GM23248 (cell line): Measurements from ENCODE around the gene AEBP1. TPM values are rescaled to one million over a fixed set of nuclear protein-coding genes. Genes with fewer than 3 reads are reported as not detected.

Experiments used
- DNase-seq: peaks from one replicate; pipeline ENCODE4 v3.0.0-alpha.2; 2015
- H2AFZ ChIP-seq: fragments of 200-600 bp; sonication (generic); 2 replicates; pipeline ENCODE4 v1.6.1; 2016; ENCODE audit warnings: antibody characterized with exemption
- H3F3A ChIP-seq: fragments of 200-600 bp; sonication (generic); 2 replicates; pipeline ENCODE4 v1.6.1; 2016; ENCODE audit warnings: mild to moderate bottlenecking, antibody characterized with exemption, mixed run types; ENCODE audit not compliant: insufficient read depth
- H3K27ac ChIP-seq: fragments of 200-600 bp; sonication (generic); 2 replicates; pipeline ENCODE4 v1.5.1; 2016; ENCODE audit warnings: mild to moderate bottlenecking
- H3K27me3 ChIP-seq: fragments of 200-600 bp; sonication (generic); replicated peaks from 2 replicates; pipeline ENCODE4 v1.6.1; 2016; ENCODE audit warnings: mild to moderate bottlenecking; ENCODE audit not compliant: insufficient read depth
- H3K36me3 ChIP-seq: fragments of 200-600 bp; sonication (generic); 2 replicates; pipeline ENCODE4 v1.6.1; 2016; ENCODE audit warnings: low read depth, mild to moderate bottlenecking
- H3K4me1 ChIP-seq: fragments of 200-600 bp; sonication (generic); 2 replicates; pipeline ENCODE4 v1.6.1; 2016; ENCODE audit warnings: mild to moderate bottlenecking; ENCODE audit not compliant: insufficient read depth
- H3K4me2 ChIP-seq: fragments of 200-600 bp; sonication (generic); one replicate; pipeline ENCODE4 v1.6.1; 2016; ENCODE audit warnings: mild to moderate bottlenecking; ENCODE audit not compliant: unreplicated experiment
- H3K4me3 ChIP-seq: fragments of 200-600 bp; sonication (generic); 2 replicates; pipeline ENCODE4 v1.5.1; 2016; ENCODE audit warnings: mild to moderate bottlenecking
- H3K79me2 ChIP-seq: fragments of 200-600 bp; sonication (generic); 2 replicates; pipeline ENCODE4 v1.6.1; 2016; ENCODE audit warnings: mild to moderate bottlenecking; ENCODE audit not compliant: insufficient read depth
- H3K9ac ChIP-seq: fragments of 200-600 bp; sonication (generic); 2 replicates; pipeline ENCODE4 v1.6.1; 2016; ENCODE audit warnings: mild to moderate bottlenecking
- H3K9me2 ChIP-seq: fragments of 200-600 bp; sonication (generic); 2 replicates; pipeline ENCODE4 v1.6.1; 2016; ENCODE audit warnings: mixed run types, mild to moderate bottlenecking, moderate library complexity; ENCODE audit not compliant: insufficient read depth
- H3K9me3 ChIP-seq: fragments of 200-600 bp; sonication (generic); one replicate; pipeline ENCODE4 v1.6.1; 2017; ENCODE audit warnings: low read depth
- H4K20me1 ChIP-seq: fragments of 200-600 bp; sonication (generic); 2 replicates; pipeline ENCODE4 v1.6.0; 2016; ENCODE audit not compliant: insufficient read depth
- EZH2 ChIP-seq: fragments of 200-600 bp; sonication (generic); IDR thresholded peaks from 2 replicates; pipeline ENCODE4 v1.6.1; 2018; ENCODE audit warnings: antibody characterized with exemption, mild to moderate bottlenecking; ENCODE audit not compliant: insufficient read depth, poor library complexity, severe bottlenecking
- EZH2phosphoT487 ChIP-seq: fragments of 200-600 bp; sonication (generic); IDR thresholded peaks from 2 replicates; pipeline ENCODE4 v1.6.1; 2018; ENCODE audit warnings: antibody characterized with exemption, moderate library complexity, mild to moderate bottlenecking, low read depth; ENCODE audit not compliant: insufficient read depth
- WGBS, 2 experiments: methylation state at CpG; one replicate each; pipeline ENCODE4 v1.1.6; 2015 to 2017; ENCODE audit warnings: low lambda C conversion rate in 2 of 2, low coverage in 1 of 2; ENCODE audit errors: missing lambda C conversion rate in 2 of 2; 5-methylcytosine and 5-hydroxymethylcytosine counted together
- in situ Hi-C: fragments of 300-500 bp; cut with MboI; formaldehyde crosslinking; loops from 2 replicates; pipeline ENCODE4 v1.15.0; 2020
- polyA plus RNA-seq: library from polyadenylated mRNA; unstranded; fragments of >200 nt; fragmentation: Nextera tagmentation; extraction: Ambion mirVana; gene quantifications from 2 replicates; pipeline ENCODE4 v1.2.1, GENCODE V29; 2016
- total RNA-seq: library from RNA; depleted of rRNA; stranded (reverse); fragments of >200 nt; shearing (Covaris generic); gene quantifications from 2 replicates; pipeline ENCODE4 v1.2.3, GENCODE V29; 2014

Gene AEBP1
- total and polyA plus RNA-seq, 2 experiments from 2014 or later = 46.6 to 53.0 TPM

DNA sequence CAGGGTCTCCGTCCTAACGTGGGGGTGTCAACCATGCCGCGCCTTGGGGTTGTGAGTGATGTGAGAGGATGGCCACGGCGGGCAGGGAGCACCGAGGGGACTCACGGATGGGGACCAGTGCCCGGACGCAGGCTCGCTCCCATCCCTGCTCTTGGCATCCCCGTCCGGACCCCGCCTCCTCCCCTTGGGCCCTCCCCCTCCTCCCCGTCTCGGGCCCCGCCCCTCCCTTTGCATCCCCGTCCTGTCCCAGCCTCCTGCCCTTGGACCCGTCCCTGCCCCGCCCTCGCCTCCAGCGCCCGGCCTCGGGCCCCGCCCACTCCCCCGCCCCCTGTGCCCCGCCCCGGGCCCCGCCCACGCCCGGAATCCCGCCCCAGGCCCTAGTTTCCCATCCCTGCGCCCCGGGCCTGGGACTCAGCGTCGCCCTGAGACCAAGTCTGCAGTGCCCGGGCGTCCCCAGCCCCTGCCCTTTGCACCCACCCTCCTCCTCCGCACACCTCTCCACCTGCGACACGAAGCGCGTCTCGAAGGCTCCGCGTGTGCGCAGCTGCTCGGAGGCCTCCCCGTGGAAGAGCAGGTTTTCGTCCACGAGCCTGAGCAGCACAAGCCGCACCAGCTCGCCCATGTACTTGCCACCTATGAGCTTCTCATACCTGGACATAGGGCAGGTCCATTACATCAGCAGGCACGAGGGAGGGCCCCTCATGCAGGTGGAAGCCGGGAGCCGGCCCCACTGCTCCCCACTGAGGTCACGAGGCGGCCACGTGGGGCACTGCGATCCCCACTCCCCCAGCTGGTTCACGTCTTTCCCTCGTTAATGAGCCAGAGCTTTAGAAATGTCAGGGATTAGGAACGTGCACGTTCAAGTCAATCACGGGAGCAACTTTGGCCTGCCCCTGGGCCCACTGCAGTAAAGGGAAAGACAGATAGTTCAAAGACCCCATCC, 42.1 kb downstream of the AEBP1 start:
- H3K4me3 ChIP-seq = peak overlapping the region; percentile 61
- peak overlapping the region; percentile 74 for H3K4me2 ChIP-seq
- no peaks in the 10 kb centered on the region for H3K36me3 ChIP-seq
- H3F3A ChIP-seq = 0 out of 2 replicates have a peak, but pooled peaks cover 11% of the 10 kb centered on the region
- H3K9me2 ChIP-seq = no peaks in the 10 kb centered on the region
- TF ChIP-seq EZH2 = no peak
- TF ChIP-seq EZH2phosphoT487 = no peak
- H4K20me1 ChIP-seq = no peaks in the 10 kb centered on the region
- H3K9me3 ChIP-seq = no peaks in the 10 kb centered on the region
- H3K9ac ChIP-seq = no peak overlapping the region
- H3K79me2 ChIP-seq = no peaks in the 10 kb centered on the region
- H3K27ac ChIP-seq = no peak overlapping the region
- peak overlapping the region; percentile 73; the same call in 1 of the 2 replicates for H2AFZ ChIP-seq
- DNase-seq = peak; percentile 71
- H3K27me3 ChIP-seq = no peaks in the 10 kb centered on the region
- 16 to 19% methylated on average over 40 to 65 of the region's 65 CpGs for WGBS, 2 experiments
- in situ Hi-C loops = no loop called here
- no peaks in the 10 kb centered on the region for H3K4me1 ChIP-seq

DNA sequence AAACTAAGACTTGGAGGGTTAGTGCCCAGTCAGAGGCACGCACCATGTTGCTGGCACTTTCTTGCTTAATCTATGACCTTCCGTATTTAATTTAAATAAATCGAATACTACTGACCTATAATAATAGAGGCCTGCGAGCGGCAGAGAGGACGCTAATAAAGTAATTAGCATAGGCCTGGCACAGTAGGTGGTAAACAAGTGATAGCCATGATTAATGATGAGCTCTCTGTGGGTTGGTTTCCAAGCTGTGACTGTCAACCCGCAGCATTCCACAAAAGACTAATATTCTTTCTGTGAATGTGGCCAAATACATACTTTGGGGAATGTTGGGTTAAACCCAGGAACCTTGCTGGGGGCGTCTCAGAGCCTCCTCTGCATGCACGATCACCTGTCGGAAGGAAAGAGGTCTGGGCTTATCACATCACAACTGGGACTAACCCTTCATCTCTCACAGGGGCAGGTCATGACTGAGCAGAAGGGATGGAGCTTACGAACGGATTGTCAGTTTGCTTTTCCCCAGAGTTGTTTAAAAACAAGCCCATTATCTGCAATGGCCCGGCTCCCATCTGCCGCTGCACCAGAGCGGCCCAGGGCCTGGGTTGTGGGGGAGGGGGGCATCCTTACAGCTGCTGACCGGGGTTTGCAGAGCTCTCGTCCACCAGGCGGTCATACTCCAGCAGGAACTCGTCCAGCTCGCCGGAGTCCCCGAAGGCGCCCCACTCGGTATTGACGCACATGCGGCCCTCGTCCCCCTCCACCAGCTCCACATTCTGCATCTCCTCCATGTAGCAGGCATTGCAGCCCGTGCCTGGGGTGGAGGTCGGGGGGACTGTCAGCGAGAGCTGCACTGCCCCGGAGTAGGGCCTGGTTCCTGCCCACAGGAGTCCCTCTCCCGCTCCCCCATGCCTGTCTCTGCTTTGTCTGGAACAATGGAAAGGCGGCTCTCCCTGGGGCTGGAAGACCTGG, 43.2 kb downstream of the AEBP1 start:
- Histone ChIP-seq H3K9me2 (no peaks in the 10 kb centered on the region), H3K27me3 (no peaks in the 10 kb centered on the region), H3K9ac (no peak overlapping the region), H3K79me2 (no peaks in the 10 kb centered on the region), H3K36me3 (no peaks in the 10 kb centered on the region), H3K4me3 (no peak overlapping the region), H2AFZ (no peak overlapping the region), H3K9me3 (no peaks in the 10 kb centered on the region), H3F3A (0 out of 2 replicates have a peak, but pooled peaks cover 11% of the 10 kb centered on the region), H3K4me2 (no peak overlapping the region), H3K4me1 (no peaks in the 10 kb centered on the region), H3K27ac (no peak overlapping the region), H4K20me1 (no peaks in the 10 kb centered on the region)
- TF ChIP-seq EZH2 = no peak
- no peak for TF ChIP-seq EZH2phosphoT487
- no peak for DNase-seq
- in situ Hi-C loops = no loop called here
- 76 to 83% methylated on average over 29 to 33 of the region's 33 CpGs for WGBS, 2 experiments

DNA sequence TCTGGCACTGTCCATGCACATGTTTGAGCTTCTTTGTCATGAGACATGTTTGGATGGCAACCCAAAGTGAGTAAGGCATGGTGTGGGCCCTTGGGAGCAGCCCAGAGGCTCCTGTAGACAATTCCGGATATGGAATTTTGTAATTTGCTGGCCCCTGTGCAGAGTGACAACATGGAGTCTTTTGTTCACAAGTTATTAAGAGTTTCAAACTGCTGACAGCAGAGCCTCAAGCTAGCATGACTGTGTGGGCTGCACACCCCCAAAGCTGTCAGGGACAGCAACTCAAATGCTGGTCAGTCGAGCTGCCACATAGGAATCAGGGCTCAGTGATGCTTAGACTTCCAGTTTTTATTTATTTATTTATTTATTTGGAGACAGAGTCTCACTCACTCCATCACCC, 44.0 kb downstream of the AEBP1 start:
- DNase-seq = no peak
- in situ Hi-C loops = no loop called here
- H3K79me2 ChIP-seq = no peaks in the 10 kb centered on the region
- H3K9ac ChIP-seq = no peak overlapping the region
- no peaks in the 10 kb centered on the region for H3K4me1 ChIP-seq
- no peak overlapping the region for H3K4me3 ChIP-seq
- H3K27ac ChIP-seq = no peak overlapping the region
- H3K9me3 ChIP-seq = no peaks in the 10 kb centered on the region
- H2AFZ ChIP-seq = no peak overlapping the region
- H3K9me2 ChIP-seq = no peaks in the 10 kb centered on the region
- no peaks in the 10 kb centered on the region for H4K20me1 ChIP-seq
- no peak for TF ChIP-seq EZH2phosphoT487
- no peak for TF ChIP-seq EZH2
- no peak overlapping the region for H3K4me2 ChIP-seq
- 92 to 93% methylated on average over 2 of the region's 2 CpGs for WGBS, 2 experiments
- 0 out of 2 replicates have a peak, but pooled peaks cover 10% of the 10 kb centered on the region for H3F3A ChIP-seq
- no peaks in the 10 kb centered on the region for H3K27me3 ChIP-seq
- no peaks in the 10 kb centered on the region for H3K36me3 ChIP-seq

DNA sequence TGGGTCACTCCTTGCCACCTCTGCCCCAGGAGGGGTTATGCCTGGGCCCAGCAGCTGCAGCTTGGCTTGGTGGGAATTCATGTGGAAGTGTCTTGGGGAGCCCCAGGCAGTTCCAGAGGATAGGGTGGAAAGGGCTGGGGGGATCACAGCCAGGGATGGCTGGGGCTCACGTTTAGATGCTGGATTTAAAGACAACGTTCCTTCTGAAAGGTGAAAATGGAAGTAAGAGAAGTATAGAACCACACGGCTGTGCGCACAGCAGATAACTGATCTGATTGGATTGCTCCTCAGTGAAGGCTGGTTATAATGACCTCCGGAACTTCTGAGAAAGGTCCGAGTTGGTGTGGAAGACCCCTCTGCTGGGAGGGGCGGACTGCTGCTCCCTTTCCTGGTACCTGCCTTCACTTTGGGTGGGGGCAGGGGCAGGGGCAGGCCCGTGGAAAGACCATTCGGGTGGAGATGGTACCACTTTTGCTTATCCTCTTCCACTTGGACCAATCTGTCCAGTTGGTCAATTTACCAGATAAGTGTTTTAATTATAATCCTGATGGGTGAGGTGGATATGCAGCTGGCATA, 44.9 kb downstream of the AEBP1 start:
- no peak for DNase-seq
- H3K4me1 ChIP-seq = no peaks in the 10 kb centered on the region
- H4K20me1 ChIP-seq = no peaks in the 10 kb centered on the region
- no peak overlapping the region for H3K4me2 ChIP-seq
- no peak overlapping the region for H3K9ac ChIP-seq
- no peaks in the 10 kb centered on the region for H3K9me3 ChIP-seq
- TF ChIP-seq EZH2phosphoT487 (no peak), EZH2 (no peak)
- H3F3A ChIP-seq = 0 out of 2 replicates have a peak, but pooled peaks cover 1% of the 10 kb centered on the region
- H3K4me3 ChIP-seq = no peak overlapping the region
- no peaks in the 10 kb centered on the region for H3K79me2 ChIP-seq
- WGBS, 2 experiments = 73 to 81% methylated on average over 9 of the region's 9 CpGs
- H2AFZ ChIP-seq = no peak overlapping the region
- H3K27ac ChIP-seq = no peak overlapping the region
- no peaks in the 10 kb centered on the region for H3K9me2 ChIP-seq
- H3K27me3 ChIP-seq = no peaks in the 10 kb centered on the region
- H3K36me3 ChIP-seq = no peaks in the 10 kb centered on the region
- in situ Hi-C loops = no loop called here
